Esophagus squamous epithelium (tissue), 5 donors: ENCODE results near the gene SLC6A19. TPM values are rescaled to one million over a fixed set of nuclear protein-coding genes. Genes with fewer than 3 reads are reported as not detected.

Experiments
- DNase-seq: peaks from one replicate; lab custom pipeline; 2025; lab: John Stamatoyannopoulos, UW
- H3K27ac ChIP-seq, 4 donors: fragments of 200-600 bp; sonication (generic); one replicate each; pipeline ENCODE4 v1.5.1; 2016 to 2019; ENCODE audit warnings: mild to moderate bottlenecking in 1 of 4
- H3K27me3 ChIP-seq, 4 donors: fragments of 200-600 bp; sonication (generic); 1 replicate in 3 of 4; 2 replicates in 1 of 4; pipeline versions ENCODE4 v1.5.1 to v1.6.0; 2017 to 2021; ENCODE audit warnings: antibody characterized with exemption in 1 of 4
- H3K36me3 ChIP-seq, 3 donors: fragments of 200-600 bp; sonication (generic); one replicate each; pipeline ENCODE4 v1.5.1; 2016 to 2019
- H3K4me1 ChIP-seq, 3 donors: fragments of 200-600 bp; sonication (generic); one replicate each; pipeline ENCODE4 v1.5.1; 2017 to 2019
- H3K4me3 ChIP-seq, 4 donors: fragments of 200-600 bp; sonication (generic); 1 replicate in 3 of 4; 2 replicates in 1 of 4; pipeline ENCODE4 v1.5.1; 2016 to 2019; ENCODE audit warnings: mild to moderate bottlenecking in 2 of 4, moderate library complexity in 1 of 4
- H3K9me3 ChIP-seq, 3 donors: fragments of 200-600 bp; sonication (generic); one replicate each; pipeline ENCODE4 v1.5.1; 2016 to 2019
- POLR2A ChIP-seq, 4 donors: fragments of 450-650 bp; IDR thresholded peaks; one replicate each; pipeline ENCODE4 v1.6.1; 2017; ENCODE audit warnings: antibody characterized with exemption in 4 of 4, mild to moderate bottlenecking in 4 of 4, moderate library complexity in 3 of 4
- WGBS, 2 donors: methylation state at CpG; one replicate each; pipeline ENCODE4 v1.1.5; 2018; 5-methylcytosine and 5-hydroxymethylcytosine counted together
- intact Hi-C: fragments of 100-400 bp; cut with DNase I; formaldehyde crosslinking; loops from one replicate; pipeline ENCODE4 v1.15.0; 2022
- total RNA-seq, 4 donors: library from RNA; depleted of rRNA; stranded (reverse); fragments of >200 nt; gene quantifications; one replicate each; pipeline ENCODE4 v1.1.0, GENCODE V29; 2016
- TF ChIP-seq, protein P1 (sequence below), 6 experiments: fragments of 450-650 bp in 4 of 6; fragments of 200-600 bp in 2 of 6; sonication (generic) in 2 of 6; IDR thresholded peaks; one replicate each; pipeline ENCODE4 v1.5.1; 2016 to 2019; ENCODE audit warnings: antibody characterized with exemption in 6 of 6, mild to moderate bottlenecking in 4 of 6, moderate library complexity in 4 of 6
- donor health status: DM: yes; HTN: yes; CAD: no.

SLC6A19 gene
- total RNA-seq, 4 donors from 2014 or later, result not detected

DNA sequence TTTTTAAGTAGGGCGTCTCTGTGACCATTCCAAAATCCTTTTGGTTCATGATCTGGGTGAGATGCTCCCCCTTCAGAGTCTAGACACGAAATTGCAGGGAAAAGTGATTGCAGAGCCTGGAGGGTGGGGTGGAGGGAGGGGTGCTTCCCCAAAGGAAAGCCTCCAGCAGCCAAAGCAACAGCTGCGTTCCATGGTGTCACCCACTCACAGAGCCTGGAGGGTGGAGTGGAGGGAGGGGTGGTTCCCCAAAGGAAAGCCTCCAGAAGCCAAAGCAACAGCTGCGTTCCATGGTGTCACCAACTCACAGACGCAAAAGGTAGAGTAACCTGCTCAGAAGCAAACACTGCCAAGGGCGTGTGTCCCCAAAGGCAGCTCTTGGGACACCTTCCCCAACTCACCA, 46.4 kb downstream of the SLC6A19 start:
- no peak overlapping the region for H3K4me3 ChIP-seq
- DNase-seq, result no peak
- intact Hi-C loops, result no loop called here
- no peaks in the 10 kb centered on the region for H3K4me1 ChIP-seq
- WGBS, 2 donors, result 59 to 83% methylated on average over 2 of the region's 6 CpGs
- H3K36me3 ChIP-seq, result no peaks in the 10 kb centered on the region
- TF ChIP-seq, protein P1, sequence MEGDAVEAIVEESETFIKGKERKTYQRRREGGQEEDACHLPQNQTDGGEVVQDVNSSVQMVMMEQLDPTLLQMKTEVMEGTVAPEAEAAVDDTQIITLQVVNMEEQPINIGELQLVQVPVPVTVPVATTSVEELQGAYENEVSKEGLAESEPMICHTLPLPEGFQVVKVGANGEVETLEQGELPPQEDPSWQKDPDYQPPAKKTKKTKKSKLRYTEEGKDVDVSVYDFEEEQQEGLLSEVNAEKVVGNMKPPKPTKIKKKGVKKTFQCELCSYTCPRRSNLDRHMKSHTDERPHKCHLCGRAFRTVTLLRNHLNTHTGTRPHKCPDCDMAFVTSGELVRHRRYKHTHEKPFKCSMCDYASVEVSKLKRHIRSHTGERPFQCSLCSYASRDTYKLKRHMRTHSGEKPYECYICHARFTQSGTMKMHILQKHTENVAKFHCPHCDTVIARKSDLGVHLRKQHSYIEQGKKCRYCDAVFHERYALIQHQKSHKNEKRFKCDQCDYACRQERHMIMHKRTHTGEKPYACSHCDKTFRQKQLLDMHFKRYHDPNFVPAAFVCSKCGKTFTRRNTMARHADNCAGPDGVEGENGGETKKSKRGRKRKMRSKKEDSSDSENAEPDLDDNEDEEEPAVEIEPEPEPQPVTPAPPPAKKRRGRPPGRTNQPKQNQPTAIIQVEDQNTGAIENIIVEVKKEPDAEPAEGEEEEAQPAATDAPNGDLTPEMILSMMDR (IDR thresholded peaks at IDR 0.05), result no peak
- TF ChIP-seq POLR2A (IDR thresholded peaks at IDR 0.05), result no peak
- peaks cover 0 to 78% (median 6%) of the 10 kb centered on the region in 4 donors for H3K27me3 ChIP-seq
- no peak overlapping the region for H3K27ac ChIP-seq
- H3K9me3 ChIP-seq, result no peaks in the 10 kb centered on the region

DNA sequence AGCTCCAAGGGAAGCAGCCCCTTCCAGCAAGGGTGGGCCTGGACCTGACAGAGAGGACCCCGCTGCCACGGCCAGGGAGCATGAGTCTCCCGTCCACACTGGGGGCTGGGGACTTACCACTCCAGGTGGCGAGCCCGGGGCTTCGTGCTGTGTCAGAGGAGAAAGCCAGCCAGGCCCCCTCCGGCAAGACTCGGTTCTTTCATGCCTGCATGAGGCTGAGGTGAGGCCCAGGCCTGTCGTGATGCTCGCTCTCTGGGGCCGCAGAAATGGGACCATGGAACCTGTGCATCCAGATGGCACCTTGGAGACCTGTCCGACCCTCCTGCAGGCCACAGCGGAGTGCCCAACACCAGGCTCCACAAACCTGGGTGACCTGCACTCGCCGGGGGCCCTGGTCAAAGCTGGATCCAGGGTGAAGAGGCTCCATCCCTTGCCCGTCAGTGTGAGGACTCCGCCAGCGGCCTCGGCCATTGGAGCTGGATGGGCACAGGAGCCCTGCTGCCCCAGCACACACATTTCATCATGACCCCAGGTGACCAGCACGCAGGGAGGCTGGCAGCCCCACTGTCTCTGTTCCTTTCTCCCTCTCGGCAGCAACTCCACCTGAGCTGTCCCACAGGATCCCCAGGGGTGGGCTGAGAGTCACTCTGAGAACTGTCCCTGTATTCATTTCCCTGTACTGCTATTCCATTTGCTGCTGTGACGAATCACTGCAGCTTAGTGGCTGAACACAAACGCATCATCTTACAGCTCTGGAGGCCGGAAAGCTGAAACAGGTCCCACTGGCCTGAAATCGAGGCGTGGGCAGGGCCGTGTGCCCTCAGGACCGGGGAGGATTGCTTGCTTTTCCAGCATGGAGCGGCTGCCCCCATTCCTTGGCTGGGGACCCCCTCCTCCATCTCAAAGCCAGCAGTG, 48.2 kb downstream of the SLC6A19 start:
- no peak for DNase-seq
- Histone ChIP-seq H3K4me3 (no peak overlapping the region), H3K27me3 (peaks cover 0 to 60% (median 6%) of the 10 kb centered on the region in 4 donors), H3K4me1 (no peaks in the 10 kb centered on the region), H3K27ac (no peak overlapping the region), H3K36me3 (no peaks in the 10 kb centered on the region), H3K9me3 (no peaks in the 10 kb centered on the region)
- TF ChIP-seq, protein P1 (IDR thresholded peaks at IDR 0.05), result no peak
- TF ChIP-seq POLR2A (IDR thresholded peaks at IDR 0.05), result no peak
- intact Hi-C loops, result no loop called here
- WGBS, 2 donors, result 53 to 78% methylated on average over 8 to 11 of the region's 29 CpGs

DNA sequence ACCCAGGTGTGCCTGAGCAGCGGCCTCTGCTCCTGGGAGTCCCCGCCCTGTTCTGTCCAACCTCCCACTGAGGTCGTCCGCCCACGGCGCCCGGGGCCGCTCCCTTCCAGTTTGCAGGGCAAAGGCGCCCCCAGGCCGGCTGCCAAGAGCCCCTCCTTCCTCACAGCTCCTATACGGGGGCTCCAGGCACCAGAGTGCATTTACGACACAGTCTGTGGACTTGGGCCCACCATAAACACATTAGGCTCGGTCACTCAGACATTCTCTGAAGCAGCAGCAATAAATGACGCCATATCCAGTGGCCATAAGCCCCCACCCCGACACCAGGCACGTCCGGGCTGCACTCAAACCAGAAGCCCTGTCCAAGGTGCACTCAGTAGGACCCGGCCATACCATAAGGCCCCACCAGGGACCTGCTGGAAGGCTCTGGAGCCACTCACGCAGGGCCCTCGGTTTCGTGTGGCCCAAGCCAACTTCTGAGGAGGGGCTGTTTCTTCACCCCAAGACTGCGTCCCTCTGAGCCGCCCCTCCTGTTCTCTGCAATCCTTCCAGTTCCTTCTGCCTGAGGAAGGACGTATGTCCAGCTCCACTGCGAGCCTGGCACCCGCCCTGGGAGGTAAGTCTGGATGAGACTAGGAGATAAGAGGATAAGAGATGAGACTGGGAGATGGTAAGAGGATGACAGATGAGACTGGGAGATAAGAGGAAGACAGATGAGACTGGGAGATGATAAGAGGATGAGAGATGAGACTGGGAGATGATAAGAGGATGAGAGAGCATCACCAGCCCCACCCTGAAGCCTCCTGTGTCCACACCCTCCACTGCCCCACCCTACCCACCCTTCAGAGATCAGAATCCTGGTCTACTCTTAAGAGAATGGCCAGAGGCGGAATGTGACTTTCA, 50.5 kb downstream of the SLC6A19 start:
- no peaks in the 10 kb centered on the region for H3K4me1 ChIP-seq
- no peak overlapping the region for H3K4me3 ChIP-seq
- DNase-seq, result no peak
- TF ChIP-seq, protein P1 (IDR thresholded peaks at IDR 0.05), result no peak
- TF ChIP-seq POLR2A (IDR thresholded peaks at IDR 0.05), result no peak
- no peaks in the 10 kb centered on the region for H3K9me3 ChIP-seq
- intact Hi-C loops, result no loop called here
- H3K27ac ChIP-seq, result no peak overlapping the region
- WGBS, 2 donors, result 45 to 77% methylated on average over 7 to 15 of the region's 27 CpGs
- H3K27me3 ChIP-seq, result peaks cover 0 to 37% (median 0%) of the 10 kb centered on the region in 4 donors
- no peaks in the 10 kb centered on the region for H3K36me3 ChIP-seq

DNA sequence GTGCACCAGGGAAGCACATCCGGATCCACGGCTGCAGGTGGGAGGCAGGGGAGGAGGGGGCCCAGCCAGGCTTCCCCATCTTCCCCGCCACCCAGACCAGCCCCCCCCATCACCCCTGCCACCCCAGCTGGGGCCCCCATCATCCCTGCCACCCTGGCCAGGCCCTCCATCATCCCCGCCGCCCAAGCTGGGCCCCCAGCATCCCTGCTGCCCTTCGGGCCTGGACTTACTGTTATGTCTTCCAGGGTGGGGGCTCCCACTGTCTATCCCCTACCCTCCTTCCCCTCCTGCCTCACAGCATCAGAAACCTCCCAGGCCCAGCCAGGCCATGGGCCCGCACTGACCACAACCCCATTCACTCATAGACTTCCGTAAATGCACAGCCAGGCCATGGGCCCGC, 51.3 kb downstream of the SLC6A19 start:
- no peaks in the 10 kb centered on the region for H3K9me3 ChIP-seq
- peaks cover 0 to 30% (median 0%) of the 10 kb centered on the region in 4 donors for H3K27me3 ChIP-seq
- H3K4me1 ChIP-seq, result no peaks in the 10 kb centered on the region
- H3K27ac ChIP-seq, result no peak overlapping the region
- H3K36me3 ChIP-seq, result no peaks in the 10 kb centered on the region
- no peak overlapping the region for H3K4me3 ChIP-seq
- intact Hi-C loops, result no loop called here
- WGBS, 2 donors, result 87 to 90% methylated on average over 7 to 8 of the region's 9 CpGs
- DNase-seq, result no peak
- TF ChIP-seq POLR2A (IDR thresholded peaks at IDR 0.05), result no peak
- TF ChIP-seq, protein P1 (IDR thresholded peaks at IDR 0.05), result no peak
